Measurements from ENCODE around the gene TBC1D32. TPM values are rescaled to one million over a fixed set of nuclear protein-coding genes. Genes with fewer than 3 reads are reported as not detected.
"Not testable (repeated sequence)": the region's sequence is repeated elsewhere in the genome, so short reads cannot be mapped to it uniquely, and the experiment has no call there.

TBC1D32 gene
- total RNA-seq, 2 experiments from 2014 or later, result 4.2 to 4.7 TPM

GRCh38 chr6:121043706-121044105 lies 290.6 kb downstream of the TBC1D32 start:
- POLR2A ChIA-PET, result not testable (repeated sequence)
- CTCF ChIA-PET, result interaction anchor here (0.9 kb wide), 1 partner anchor 12 kb away, joined by 3 read pairs; no protein-coding TSS in a partner anchor

GRCh38 chr6:121043211-121043610 lies 291.1 kb downstream of the TBC1D32 start:
- CTCF ChIA-PET, result interaction anchor here (0.9 kb wide), 1 partner anchor 12 kb away, joined by 3 read pairs; no protein-coding TSS in a partner anchor
- POLR2A ChIA-PET, result not testable (repeated sequence)

GRCh38 chr6:121042766-121043165 lies 291.5 kb downstream of the TBC1D32 start:
- ChIA-PET POLR2A (no interaction called here), CTCF (no interaction called here)

GRCh38 chr6:121040831-121041230 lies 293.4 kb downstream of the TBC1D32 start:
- POLR2A ChIA-PET, result no interaction called here

GRCh38 chr6:121033091-121033490 lies 301.2 kb downstream of the TBC1D32 start:
- CTCF ChIA-PET, result no interaction called here
- POLR2A ChIA-PET, result no interaction called here

More at GRCh38 chr6:121040831-121041230, 293.4 kb downstream of the TBC1D32 start:
- CTCF ChIA-PET, result no interaction called here

GRCh38 chr6:121032268-121033006 lies 301.8 kb downstream of the TBC1D32 start:
- CTCF ChIA-PET, result no interaction called here
- POLR2A ChIA-PET, result no interaction called here

Other genes with a start within 250 kb of the TBC1D32 start
- gene GJA1, start 101.2 kb upstream of the TBC1D32 start, total RNA-seq, result under 1 TPM; 0.06 TPM

Measured in activated CD8-positive, alpha-beta memory T cell treated with anti-CD3 and anti-CD28 coated beads for 36 hours (primary cell).